Glutamatergic neuron (in vitro differentiated cells): Measurements from ENCODE around the gene NFATC1. TPM values are rescaled to one million over a fixed set of nuclear protein-coding genes. Genes with fewer than 3 reads are reported as not detected.

Experiments used
- DNase-seq: peaks from one replicate; pipeline ENCODE4 v3.0.0; 2022
- H3K27ac Mint-ChIP-seq: one replicate; pipeline ENCODE4 v1.8.0; 2020; ENCODE audit warnings: mild to moderate bottlenecking, mixed read lengths, inconsistent platforms; ENCODE audit not compliant: unreplicated experiment
- H3K27me3 Mint-ChIP-seq: one replicate; pipeline ENCODE4 v1.8.0; 2020; ENCODE audit warnings: mild to moderate bottlenecking, moderate library complexity, mixed read lengths, inconsistent platforms; ENCODE audit not compliant: unreplicated experiment
- H3K36me3 Mint-ChIP-seq: one replicate; pipeline ENCODE4 v1.8.0; 2020; ENCODE audit warnings: mild to moderate bottlenecking, mixed read lengths, inconsistent platforms; ENCODE audit not compliant: unreplicated experiment
- H3K4me1 Mint-ChIP-seq: one replicate; pipeline ENCODE4 v1.8.0; 2020; ENCODE audit warnings: mild to moderate bottlenecking, low read depth, mixed read lengths, inconsistent platforms; ENCODE audit not compliant: unreplicated experiment
- H3K4me3 Mint-ChIP-seq: one replicate; pipeline ENCODE4 v1.8.0; 2020; ENCODE audit warnings: mild to moderate bottlenecking, mixed read lengths, inconsistent platforms; ENCODE audit not compliant: unreplicated experiment
- H3K9me3 Mint-ChIP-seq: one replicate; pipeline ENCODE4 v1.8.0; 2020; ENCODE audit warnings: mild to moderate bottlenecking, moderate library complexity, mixed read lengths, inconsistent platforms; ENCODE audit not compliant: unreplicated experiment
- total RNA-seq: library from RNA; stranded (reverse); fragmentation: NEBNext Ultra II Directional; extraction: Animal tissue kit (Norgen Biotek cat#: 25700); gene quantifications from one replicate; pipeline ENCODE4 v1.2.1, GENCODE V29; 2021; ENCODE audit not compliant: unreplicated experiment
- TF ChIP-seq, protein P1 (sequence below): fragments of 200-600 bp; sonication (generic); IDR thresholded peaks from one replicate; pipeline ENCODE4 v1.5.0; 2021; ENCODE audit not compliant: partially characterized antibody, unreplicated experiment

Gene NFATC1
- total RNA-seq, 1 donor from 2014 or later, result 5.3 TPM

GRCh38 chr18:79540161-79540903, 144.6 kb downstream of the NFATC1 start:
- no peak overlapping the region for H3K4me3 Mint-ChIP-seq
- H3K27ac Mint-ChIP-seq, result no peak overlapping the region
- TF ChIP-seq, protein P1, sequence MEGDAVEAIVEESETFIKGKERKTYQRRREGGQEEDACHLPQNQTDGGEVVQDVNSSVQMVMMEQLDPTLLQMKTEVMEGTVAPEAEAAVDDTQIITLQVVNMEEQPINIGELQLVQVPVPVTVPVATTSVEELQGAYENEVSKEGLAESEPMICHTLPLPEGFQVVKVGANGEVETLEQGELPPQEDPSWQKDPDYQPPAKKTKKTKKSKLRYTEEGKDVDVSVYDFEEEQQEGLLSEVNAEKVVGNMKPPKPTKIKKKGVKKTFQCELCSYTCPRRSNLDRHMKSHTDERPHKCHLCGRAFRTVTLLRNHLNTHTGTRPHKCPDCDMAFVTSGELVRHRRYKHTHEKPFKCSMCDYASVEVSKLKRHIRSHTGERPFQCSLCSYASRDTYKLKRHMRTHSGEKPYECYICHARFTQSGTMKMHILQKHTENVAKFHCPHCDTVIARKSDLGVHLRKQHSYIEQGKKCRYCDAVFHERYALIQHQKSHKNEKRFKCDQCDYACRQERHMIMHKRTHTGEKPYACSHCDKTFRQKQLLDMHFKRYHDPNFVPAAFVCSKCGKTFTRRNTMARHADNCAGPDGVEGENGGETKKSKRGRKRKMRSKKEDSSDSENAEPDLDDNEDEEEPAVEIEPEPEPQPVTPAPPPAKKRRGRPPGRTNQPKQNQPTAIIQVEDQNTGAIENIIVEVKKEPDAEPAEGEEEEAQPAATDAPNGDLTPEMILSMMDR, result no peak
- peak; percentile 10 for DNase-seq
- peaks cover 11% of the 10 kb centered on the region for H3K9me3 Mint-ChIP-seq
- H3K4me1 Mint-ChIP-seq, result no peaks in the 10 kb centered on the region
- H3K36me3 Mint-ChIP-seq, result peaks cover 21% of the 10 kb centered on the region
- H3K27me3 Mint-ChIP-seq, result peaks cover 10% of the 10 kb centered on the region

DNA sequence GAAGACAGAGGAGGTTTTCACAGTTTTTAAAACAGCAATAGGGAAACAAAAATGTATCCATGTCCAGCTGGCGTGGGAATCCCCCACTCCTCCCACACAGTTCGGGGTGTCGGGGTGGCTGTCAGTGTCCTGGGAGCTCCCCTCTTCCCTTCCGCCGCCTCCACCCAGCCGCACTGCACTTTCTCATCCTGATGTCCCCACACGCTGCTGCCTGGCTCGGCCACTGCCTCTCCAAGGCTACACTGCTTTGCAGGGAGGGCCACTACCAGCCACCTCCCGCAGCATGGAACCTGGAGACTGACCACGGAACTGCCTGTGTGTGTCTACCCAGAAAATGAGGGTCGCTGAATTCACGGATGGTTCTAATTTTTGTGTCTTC, 145.2 kb downstream of the NFATC1 start:
- TF ChIP-seq, protein P1, result no peak
- Mint-ChIP-seq H3K4me1 (no peaks in the 10 kb centered on the region), H3K36me3 (peaks cover 21% of the 10 kb centered on the region), H3K4me3 (no peak overlapping the region), H3K27me3 (peaks cover 10% of the 10 kb centered on the region), H3K9me3 (peaks cover 11% of the 10 kb centered on the region), H3K27ac (no peak overlapping the region)
- peak; percentile 14 for DNase-seq

DNA sequence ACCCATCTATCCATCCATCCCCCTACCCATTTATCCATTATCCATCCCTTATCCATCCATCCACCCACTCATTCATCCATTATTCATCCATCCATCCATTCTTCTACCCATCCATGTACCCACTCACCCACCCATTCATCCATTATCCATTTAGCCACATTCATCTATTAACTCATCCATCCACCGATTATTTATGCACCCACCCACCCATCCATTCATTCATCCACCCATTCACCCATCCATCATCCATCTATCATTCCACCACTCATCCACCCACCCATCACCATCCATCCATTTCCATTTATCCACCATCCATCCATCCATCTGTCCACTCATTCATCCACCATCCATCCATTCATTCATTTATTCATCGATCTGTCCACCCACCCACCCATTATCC, 146.5 kb downstream of the NFATC1 start:
- TF ChIP-seq, protein P1, result no peak
- no peak for DNase-seq
- H3K4me1 Mint-ChIP-seq, result no peaks in the 10 kb centered on the region
- peaks cover 21% of the 10 kb centered on the region for H3K36me3 Mint-ChIP-seq
- no peak overlapping the region for H3K4me3 Mint-ChIP-seq
- peaks cover 10% of the 10 kb centered on the region for H3K27me3 Mint-ChIP-seq
- H3K9me3 Mint-ChIP-seq, result peaks cover 9% of the 10 kb centered on the region
- H3K27ac Mint-ChIP-seq, result no peak overlapping the region

DNA sequence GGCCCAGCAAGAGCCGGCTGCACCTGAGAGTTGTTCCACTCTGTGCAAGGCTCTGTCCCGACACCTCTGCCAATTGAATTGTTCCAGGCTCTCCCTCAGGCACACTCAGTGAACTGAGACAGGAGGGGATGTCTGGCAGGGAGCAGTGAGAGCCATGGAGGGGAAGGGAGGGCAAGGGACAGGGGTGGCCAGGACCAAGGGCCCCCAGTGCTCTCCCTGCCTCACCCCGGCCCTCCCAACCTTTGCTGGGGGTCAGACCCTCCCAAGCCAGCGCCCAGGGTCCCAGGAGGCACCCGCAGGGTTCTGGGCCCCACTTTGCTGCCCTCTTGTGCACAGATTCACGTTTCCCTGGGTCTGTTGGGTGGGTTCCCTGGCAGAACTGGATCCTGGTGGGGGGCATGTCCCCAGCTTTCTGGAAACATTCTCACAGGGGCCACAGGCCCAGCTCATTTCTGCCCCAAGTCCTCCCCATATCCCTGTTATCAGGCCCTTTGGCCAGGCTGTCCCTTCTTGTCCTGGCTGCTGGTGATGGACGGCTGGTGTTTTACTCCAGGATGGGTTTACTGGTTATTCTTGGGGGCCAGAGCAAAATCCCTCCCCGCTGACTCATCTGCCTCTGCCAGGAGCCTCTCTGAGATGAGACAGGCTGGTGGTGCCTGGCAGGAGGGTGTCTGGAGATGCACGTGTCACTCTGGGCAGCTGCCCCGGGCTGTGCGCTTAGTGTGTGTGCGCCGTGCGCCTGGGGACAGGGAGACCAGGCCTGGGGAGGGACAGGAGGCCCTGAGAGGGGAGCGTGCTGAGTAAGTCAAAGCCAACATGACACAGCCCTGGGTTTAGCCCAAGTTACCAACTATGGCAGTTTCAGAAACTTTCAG, 147.4 kb downstream of the NFATC1 start:
- H3K4me3 Mint-ChIP-seq, result no peak overlapping the region
- TF ChIP-seq, protein P1, result no peak
- peak; percentile 4 for DNase-seq
- H3K4me1 Mint-ChIP-seq, result no peaks in the 10 kb centered on the region
- no peak overlapping the region for H3K27ac Mint-ChIP-seq
- peaks cover 15% of the 10 kb centered on the region for H3K36me3 Mint-ChIP-seq
- peaks cover 10% of the 10 kb centered on the region for H3K27me3 Mint-ChIP-seq
- peaks cover 4% of the 10 kb centered on the region for H3K9me3 Mint-ChIP-seq

DNA sequence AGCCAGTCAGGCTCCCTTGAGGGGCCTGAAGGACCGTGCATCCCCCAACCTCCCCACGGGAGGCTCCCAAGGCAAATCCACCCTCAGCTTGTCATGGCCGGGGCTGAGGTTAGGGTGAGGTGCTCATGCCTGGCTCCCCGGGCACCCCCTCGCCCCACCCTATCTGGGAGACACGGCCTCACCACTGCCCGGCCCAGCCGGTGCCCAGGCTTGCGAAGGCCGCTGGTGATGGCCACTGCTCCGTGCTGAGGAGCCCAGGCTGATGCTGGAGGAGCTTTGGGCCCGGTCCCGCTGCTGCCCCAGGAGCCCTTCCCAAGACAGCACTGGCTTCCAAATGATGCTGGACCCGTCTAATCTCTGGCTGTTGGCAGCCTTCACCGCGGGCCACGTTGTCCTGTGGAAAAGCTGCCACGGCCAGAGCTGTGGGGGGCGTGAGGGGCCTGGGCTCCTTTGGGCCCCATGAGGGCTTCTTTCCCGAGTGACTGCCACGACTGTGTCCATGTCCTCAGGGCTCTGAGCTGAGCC, 148.2 kb downstream of the NFATC1 start:
- Mint-ChIP-seq H3K27ac (no peak overlapping the region), H3K4me1 (no peaks in the 10 kb centered on the region), H3K36me3 (peaks cover 8% of the 10 kb centered on the region), H3K4me3 (no peak overlapping the region), H3K27me3 (peaks cover 10% of the 10 kb centered on the region), H3K9me3 (peaks cover 3% of the 10 kb centered on the region)
- DNase-seq, result peak; percentile 10
- TF ChIP-seq, protein P1, result no peak
